CD4-positive, alpha-beta T cell treated with Interleukin-21 for 1 hour (primary cell): ENCODE measurements around the gene CD274.
"Not testable (repeated sequence)": the region's sequence is repeated elsewhere in the genome, so short reads cannot be mapped to it uniquely, and the experiment has no call there.

Experiments
- DNase-seq: peaks from one replicate; pipeline ENCODE4 v3.0.0-alpha.2; 2020

CD274 gene

GRCh38 chr9:5468850-5469249, 18.5 kb downstream of the CD274 start:
- DNase-seq = no peak

DNA sequence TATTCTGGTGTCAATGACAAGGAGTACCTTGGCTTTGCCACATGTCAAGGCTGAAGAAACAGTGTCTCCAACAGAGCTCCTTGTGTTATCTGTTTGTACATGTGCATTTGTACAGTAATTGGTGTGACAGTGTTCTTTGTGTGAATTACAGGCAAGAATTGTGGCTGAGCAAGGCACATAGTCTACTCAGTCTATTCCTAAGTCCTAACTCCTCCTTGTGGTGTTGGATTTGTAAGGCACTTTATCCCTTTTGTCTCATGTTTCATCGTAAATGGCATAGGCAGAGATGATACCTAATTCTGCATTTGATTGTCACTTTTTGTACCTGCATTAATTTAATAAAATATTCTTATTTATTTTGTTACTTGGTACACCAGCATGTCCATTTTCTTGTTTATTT, 19.8 kb downstream of the CD274 start:
- no peak for DNase-seq

DNA sequence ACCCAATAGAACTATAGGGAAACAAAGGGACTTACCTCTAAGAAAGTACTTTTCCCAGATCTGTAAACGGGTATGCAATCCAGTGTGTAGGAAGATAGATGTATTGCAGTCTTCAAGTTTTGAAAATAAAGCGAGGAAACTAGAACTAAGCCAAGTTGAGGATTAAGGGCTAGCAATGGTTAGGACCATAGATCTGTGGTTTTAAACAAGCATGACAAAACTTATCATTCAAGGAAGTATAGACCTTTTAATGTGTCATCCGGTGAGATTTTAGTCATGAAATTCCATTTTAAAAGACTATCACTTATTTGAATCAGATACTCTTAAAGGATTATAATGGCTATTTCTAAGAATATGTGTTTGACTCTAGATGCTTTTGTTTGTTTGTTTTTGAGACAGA, 20.5 kb downstream of the CD274 start:
- DNase-seq = no peak

DNA sequence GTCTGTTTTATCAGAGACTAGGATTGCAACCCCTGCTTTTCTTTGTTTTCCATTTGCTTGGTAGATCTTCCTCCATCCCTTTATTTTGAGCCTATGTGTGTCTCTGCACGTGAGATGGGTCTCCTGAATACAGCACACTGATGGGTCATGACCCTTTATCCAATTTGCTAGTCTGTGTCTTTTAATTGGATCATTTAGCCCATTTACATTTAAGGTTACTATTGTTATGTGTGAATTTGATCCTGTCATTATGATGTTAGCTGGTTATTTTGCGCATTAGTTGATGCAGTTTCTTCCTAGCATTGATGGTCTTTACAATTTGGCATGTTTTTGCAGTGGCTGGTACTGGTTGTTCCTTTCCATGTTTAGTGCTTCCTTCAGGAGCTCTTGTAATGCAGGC, 25.3 kb downstream of the CD274 start:
- DNase-seq = not testable (repeated sequence)

DNA sequence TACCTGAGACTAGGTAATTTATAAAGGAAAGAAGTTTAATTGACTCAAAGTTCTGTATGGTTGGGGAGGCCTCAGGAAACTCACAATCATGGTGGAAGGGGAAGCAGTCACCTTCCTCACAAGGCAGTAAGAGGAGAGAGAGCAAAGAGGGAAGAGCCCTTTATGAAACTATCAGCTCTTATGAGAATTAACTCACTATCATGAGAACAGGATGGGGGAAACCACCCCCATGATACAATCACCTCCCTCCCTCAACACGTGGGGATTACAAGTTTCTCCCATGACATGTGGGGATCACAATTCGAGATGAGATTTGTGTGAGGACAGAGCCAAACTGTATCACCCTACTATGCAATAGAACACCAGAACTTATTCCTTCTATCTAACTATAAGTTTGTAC, 27.9 kb downstream of the CD274 start:
- no peak for DNase-seq

DNA sequence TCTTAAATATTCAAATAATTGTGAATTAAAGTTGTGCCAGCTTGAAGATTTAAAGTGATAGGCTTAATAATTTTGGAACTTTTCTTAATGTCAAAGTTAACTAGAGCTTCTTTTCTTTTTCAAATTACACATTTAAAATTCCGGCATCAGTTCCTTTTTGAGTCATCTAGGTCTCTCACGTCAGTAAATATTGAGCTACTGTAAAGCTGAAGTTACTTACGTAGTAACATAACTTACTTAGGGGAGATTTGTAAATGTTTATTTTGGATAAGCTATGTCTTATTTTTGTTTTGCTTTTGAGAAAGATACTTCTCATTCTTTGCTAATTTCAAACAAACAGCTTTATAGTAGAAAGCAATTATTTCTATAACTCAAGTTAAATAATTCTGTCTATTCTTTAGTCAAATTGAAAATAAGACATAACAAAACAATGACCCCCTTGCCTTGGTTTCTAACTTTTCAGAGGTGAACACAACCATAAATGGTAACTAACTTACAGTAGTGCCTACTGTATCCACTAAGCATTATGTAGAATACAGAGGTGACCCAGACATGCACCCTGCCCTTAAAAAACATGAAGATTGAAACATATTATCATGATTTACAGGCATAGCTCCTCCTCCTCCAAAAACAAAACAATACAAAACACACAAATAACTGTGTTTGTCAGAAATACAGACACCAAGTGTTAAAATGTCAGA, 29.8 kb downstream of the CD274 start:
- no peak for DNase-seq

DNA sequence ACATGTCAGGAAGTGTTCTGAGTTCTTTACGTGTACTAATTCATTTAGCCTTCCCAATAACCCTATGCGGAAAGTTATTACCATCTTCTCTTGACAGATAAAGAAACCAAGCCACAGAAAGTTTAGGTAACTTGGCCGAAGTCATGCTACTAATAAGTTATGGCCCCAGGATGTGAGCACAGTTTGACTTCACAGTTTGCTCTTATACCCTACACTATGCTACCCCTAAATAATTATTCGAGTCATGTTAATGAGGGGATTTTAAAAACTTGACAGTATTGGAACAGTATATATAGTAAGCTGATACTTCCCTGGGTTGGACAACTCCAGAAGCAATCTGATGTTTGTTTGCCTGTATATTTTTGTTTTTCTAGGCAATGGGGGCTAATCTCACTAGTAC, 30.6 kb downstream of the CD274 start:
- DNase-seq = no peak

- no peak for DNase-seq
These were observed 31.1 kb downstream of the CD274 start for GRCh38 chr9:5481322-5482040.

GRCh38 chr9:5482194-5482593, 31.9 kb downstream of the CD274 start:
- DNase-seq = no peak

GRCh38 chr9:5483306-5483705, 33.0 kb downstream of the CD274 start:
- DNase-seq = no peak

GRCh38 chr9:5485378-5486085, 35.2 kb downstream of the CD274 start:
- DNase-seq = no peak

- DNase-seq = no peak
These were observed 36.6 kb downstream of the CD274 start for GRCh38 chr9:5486988-5487387.

GRCh38 chr9:5488221-5489008, 38.1 kb downstream of the CD274 start:
- DNase-seq = no peak

- DNase-seq = no peak
These were observed 39.5 kb downstream of the CD274 start for GRCh38 chr9:5489630-5490490.

GRCh38 chr9:5492965-5493678, 42.8 kb downstream of the CD274 start:
- DNase-seq = no peak

- peak; percentile 17 for DNase-seq
These were observed 43.6 kb downstream of the CD274 start for GRCh38 chr9:5493679-5494511.

- DNase-seq = not testable (repeated sequence)
These were observed 44.4 kb downstream of the CD274 start for GRCh38 chr9:5494765-5495164.

DNA sequence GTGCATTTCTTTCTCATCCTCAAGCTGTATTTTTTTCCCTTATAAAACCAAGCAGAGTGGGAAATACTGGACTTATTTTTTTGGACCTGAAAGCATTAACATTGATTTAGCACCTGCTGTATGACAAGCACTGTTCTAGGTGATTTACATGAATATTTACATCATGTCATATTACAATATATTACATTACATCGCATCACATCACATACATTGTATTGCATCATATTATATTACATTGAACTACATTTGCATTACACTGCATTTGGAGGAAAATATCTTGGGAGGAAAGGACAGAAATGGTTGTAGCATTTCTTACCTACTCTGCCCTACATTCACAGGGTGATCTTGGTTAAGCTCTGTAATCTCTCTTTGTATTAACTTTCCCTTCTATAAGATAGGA, 48.8 kb downstream of the CD274 start:
- DNase-seq = no peak

- no peak for DNase-seq
These were observed 49.6 kb downstream of the CD274 start for GRCh38 chr9:5499889-5500398.
